ENCODE data around the gene TM6SF1.
"Not testable (repeated sequence)": the region's sequence is repeated elsewhere in the genome, so short reads cannot be mapped to it uniquely, and the experiment has no call there.

The TM6SF1 gene

DNA sequence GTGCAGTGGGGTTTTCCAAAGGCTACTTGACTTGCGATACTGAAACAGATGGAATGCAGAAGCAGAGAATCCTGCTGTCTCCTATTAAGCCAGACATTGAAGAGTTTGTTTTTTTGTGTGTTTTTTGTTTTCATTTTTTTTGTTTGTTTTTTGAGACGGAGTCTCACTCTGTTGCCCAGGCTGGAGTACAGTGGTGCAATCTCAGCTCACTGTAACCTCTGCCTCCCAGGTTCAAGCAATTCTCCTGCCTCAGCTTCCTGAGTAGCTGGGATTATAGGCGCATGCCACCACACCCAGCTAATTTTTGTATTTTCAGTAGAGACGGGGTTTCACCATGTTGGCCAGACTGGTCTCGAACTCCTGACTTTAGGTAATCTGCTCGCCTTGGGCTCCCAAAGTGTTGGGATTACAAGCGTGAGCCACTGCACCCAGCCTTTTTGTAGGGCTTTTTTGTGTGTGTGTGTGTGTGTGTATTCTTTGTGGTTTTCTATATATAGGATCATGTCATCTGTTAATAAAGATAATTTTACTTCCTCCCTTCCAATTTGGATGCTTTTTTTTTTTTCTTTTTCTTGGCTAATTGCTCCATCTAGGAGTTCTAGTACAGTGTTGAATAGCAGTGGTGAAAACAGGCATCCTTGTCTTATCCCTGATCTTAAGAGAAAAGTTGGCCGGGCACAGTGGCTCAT is 21.4 kb upstream of the TM6SF1 start:
- not testable (repeated sequence) for H3K4me3 ChIP-seq (ENCODE audit: low read length); H3K27ac ChIP-seq (ENCODE audit: low read length); H3K9me3 ChIP-seq (ENCODE audit: insufficient read depth, low read length); H3K36me3 ChIP-seq (replicated peaks; ENCODE audit: low read depth, low read length); H2AFZ ChIP-seq (ENCODE audit: low read depth, low read length); H3K79me2 ChIP-seq (ENCODE audit: low read length); H4K20me1 ChIP-seq (ENCODE audit: insufficient read depth, low read length); H3K9ac ChIP-seq (ENCODE audit: low read length); H3K4me2 ChIP-seq (ENCODE audit: low read length); H3K4me1 ChIP-seq (ENCODE audit: low read length)
- H3K27me3 ChIP-seq (ENCODE audit: low read depth, low read length): peaks cover 13% of the 10 kb centered on the region; the same call in 1 of the 2 replicates

DNA sequence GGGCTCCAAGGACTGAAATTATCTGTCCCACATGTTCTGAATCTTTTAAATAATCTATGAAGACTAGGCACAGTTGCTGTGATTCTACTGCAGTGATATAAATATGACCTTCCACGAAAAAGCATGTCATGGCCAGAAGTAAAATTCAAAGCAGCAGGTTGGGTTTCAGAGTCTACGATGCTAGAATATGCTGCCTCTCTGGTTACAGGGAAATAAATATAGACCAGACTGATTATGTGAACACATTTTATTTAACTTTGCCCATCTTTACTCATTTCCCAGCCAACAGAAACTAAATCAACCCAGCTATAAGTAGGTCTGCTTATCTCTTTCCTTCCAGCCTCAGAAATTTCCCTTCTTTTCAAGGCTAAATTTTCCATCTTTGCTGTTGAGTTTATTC is 19.9 kb upstream of the TM6SF1 start:
- Histone ChIP-seq H3K4me3 (ENCODE audit: low read length) (no peak overlapping the region), H3K4me1 (ENCODE audit: low read length) (peaks cover 19% of the 10 kb centered on the region), H4K20me1 (ENCODE audit: insufficient read depth, low read length) (no peaks in the 10 kb centered on the region), H3K27me3 (ENCODE audit: low read depth, low read length) (0 out of 2 replicates have a peak, but pooled peaks cover 2% of the 10 kb centered on the region), H3K79me2 (ENCODE audit: low read length) (no peaks in the 10 kb centered on the region), H3K4me2 (ENCODE audit: low read length) (no peak overlapping the region), H3K27ac (ENCODE audit: low read length) (no peak overlapping the region), H2AFZ (ENCODE audit: low read depth, low read length) (no peak overlapping the region), H3K36me3 (replicated peaks; ENCODE audit: low read depth, low read length) (no peaks in the 10 kb centered on the region), H3K9me3 (ENCODE audit: insufficient read depth, low read length) (no peaks in the 10 kb centered on the region), H3K9ac (ENCODE audit: low read length) (no peak overlapping the region)
- TF ChIP-seq EZH2phosphoT487 (IDR thresholded peaks at IDR 0.05; ENCODE audit: low read depth): no peak
- TF ChIP-seq, protein P1, sequence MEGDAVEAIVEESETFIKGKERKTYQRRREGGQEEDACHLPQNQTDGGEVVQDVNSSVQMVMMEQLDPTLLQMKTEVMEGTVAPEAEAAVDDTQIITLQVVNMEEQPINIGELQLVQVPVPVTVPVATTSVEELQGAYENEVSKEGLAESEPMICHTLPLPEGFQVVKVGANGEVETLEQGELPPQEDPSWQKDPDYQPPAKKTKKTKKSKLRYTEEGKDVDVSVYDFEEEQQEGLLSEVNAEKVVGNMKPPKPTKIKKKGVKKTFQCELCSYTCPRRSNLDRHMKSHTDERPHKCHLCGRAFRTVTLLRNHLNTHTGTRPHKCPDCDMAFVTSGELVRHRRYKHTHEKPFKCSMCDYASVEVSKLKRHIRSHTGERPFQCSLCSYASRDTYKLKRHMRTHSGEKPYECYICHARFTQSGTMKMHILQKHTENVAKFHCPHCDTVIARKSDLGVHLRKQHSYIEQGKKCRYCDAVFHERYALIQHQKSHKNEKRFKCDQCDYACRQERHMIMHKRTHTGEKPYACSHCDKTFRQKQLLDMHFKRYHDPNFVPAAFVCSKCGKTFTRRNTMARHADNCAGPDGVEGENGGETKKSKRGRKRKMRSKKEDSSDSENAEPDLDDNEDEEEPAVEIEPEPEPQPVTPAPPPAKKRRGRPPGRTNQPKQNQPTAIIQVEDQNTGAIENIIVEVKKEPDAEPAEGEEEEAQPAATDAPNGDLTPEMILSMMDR (IDR thresholded peaks at IDR 0.05; ENCODE audit: low read depth, low read length): no peak

DNA sequence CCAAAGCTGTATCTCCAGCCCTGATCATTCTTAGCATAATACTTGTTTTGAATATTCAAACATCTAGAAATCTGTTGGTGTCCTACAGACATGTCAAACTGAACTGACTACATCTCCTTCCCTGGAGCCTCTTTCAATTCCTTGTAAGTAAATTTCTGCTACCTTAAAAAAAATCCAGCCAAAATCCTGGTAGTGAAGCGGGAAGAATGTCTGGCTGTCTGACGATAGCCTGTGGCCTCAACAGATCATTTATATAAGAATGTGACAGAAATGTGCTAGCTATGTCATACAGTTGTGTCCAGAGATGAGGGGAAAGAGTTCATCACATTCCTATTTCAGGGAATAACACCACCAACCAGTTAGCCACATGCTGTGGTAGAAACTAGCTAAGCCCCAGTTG is 18.6 kb upstream of the TM6SF1 start:
- TF ChIP-seq EZH2phosphoT487 (IDR thresholded peaks at IDR 0.05; ENCODE audit: low read depth): no peak
- TF ChIP-seq, protein P1 (IDR thresholded peaks at IDR 0.05; ENCODE audit: low read depth, low read length): no peak
- Histone ChIP-seq H3K36me3 (replicated peaks; ENCODE audit: low read depth, low read length) (no peaks in the 10 kb centered on the region), H3K79me2 (ENCODE audit: low read length) (no peaks in the 10 kb centered on the region), H3K4me1 (ENCODE audit: low read length) (peaks cover 29% of the 10 kb centered on the region), H3K27ac (ENCODE audit: low read length) (no peak overlapping the region), H3K4me3 (ENCODE audit: low read length) (no peak overlapping the region), H3K9me3 (ENCODE audit: insufficient read depth, low read length) (no peaks in the 10 kb centered on the region), H3K4me2 (ENCODE audit: low read length) (no peak overlapping the region), H2AFZ (ENCODE audit: low read depth, low read length) (peak overlapping the region; percentile 26; the same call in 1 of the 2 replicates), H3K27me3 (ENCODE audit: low read depth, low read length) (0 out of 2 replicates have a peak, but pooled peaks cover 2% of the 10 kb centered on the region), H4K20me1 (ENCODE audit: insufficient read depth, low read length) (no peaks in the 10 kb centered on the region), H3K9ac (ENCODE audit: low read length) (no peak overlapping the region)

DNA sequence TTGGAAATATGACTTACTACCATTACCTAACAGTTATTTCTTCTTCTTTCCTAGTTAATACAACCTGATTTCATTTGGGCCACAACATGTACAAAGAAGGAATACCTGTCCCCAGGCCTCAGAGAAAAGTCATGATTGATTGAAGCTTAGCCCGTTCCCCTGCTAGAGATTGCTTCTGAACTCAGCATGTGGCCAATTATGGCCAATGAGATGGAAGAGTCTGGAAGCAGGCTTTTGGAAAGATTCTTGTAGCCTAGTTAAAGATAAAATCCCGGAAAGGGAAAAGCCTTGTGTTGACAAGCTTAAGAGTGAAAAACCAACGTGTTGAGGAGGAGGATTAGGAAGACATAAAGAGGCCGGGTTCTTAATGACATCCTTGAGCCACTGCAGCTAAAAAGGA is 17.0 kb upstream of the TM6SF1 start:
- no peak overlapping the region for H3K4me2 ChIP-seq (ENCODE audit: low read length)
- no peak overlapping the region for H3K27ac ChIP-seq (ENCODE audit: low read length)
- no peaks in the 10 kb centered on the region for H3K27me3 ChIP-seq (ENCODE audit: low read depth, low read length)
- no peaks in the 10 kb centered on the region for H3K79me2 ChIP-seq (ENCODE audit: low read length)
- no peaks in the 10 kb centered on the region for H4K20me1 ChIP-seq (ENCODE audit: insufficient read depth, low read length)
- H3K9me3 ChIP-seq (ENCODE audit: insufficient read depth, low read length): no peaks in the 10 kb centered on the region
- no peak overlapping the region for H2AFZ ChIP-seq (ENCODE audit: low read depth, low read length)
- H3K4me3 ChIP-seq (ENCODE audit: low read length): no peak overlapping the region
- H3K36me3 ChIP-seq (replicated peaks; ENCODE audit: low read depth, low read length): no peaks in the 10 kb centered on the region
- TF ChIP-seq, protein P1 (IDR thresholded peaks at IDR 0.05; ENCODE audit: low read depth, low read length): no peak
- TF ChIP-seq EZH2phosphoT487 (IDR thresholded peaks at IDR 0.05; ENCODE audit: low read depth): no peak
- H3K4me1 ChIP-seq (ENCODE audit: low read length): peaks cover 41% of the 10 kb centered on the region
- no peak overlapping the region for H3K9ac ChIP-seq (ENCODE audit: low read length)

DNA sequence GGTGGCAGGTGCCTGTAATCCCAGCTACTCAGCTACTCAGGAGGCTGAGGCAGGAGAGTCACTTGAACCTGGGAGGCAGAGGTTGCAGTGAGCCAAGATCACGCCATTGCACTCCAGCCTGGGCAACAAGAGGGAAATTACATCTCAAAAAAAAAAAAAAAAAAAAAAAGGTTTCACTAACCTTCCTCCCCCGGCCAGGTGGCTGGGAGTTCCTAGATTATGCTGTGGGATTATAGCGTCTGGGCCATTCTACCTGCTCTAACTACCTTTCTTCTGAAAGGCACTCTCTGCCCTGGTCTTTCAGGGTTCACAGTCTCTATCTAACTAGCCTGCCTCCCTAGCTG is 15.5 kb upstream of the TM6SF1 start:
- not testable (repeated sequence) for H3K79me2 ChIP-seq (ENCODE audit: low read length); H3K9me3 ChIP-seq (ENCODE audit: insufficient read depth, low read length); H3K27me3 ChIP-seq (ENCODE audit: low read depth, low read length); H4K20me1 ChIP-seq (ENCODE audit: insufficient read depth, low read length); H3K36me3 ChIP-seq (replicated peaks; ENCODE audit: low read depth, low read length)
- H3K4me1 ChIP-seq (ENCODE audit: low read length): peaks cover 37% of the 10 kb centered on the region
- H3K4me2 ChIP-seq (ENCODE audit: low read length): peak overlapping the region; percentile 91
- H3K9ac ChIP-seq (ENCODE audit: low read length): peak overlapping the region; percentile 78
- H3K4me3 ChIP-seq (ENCODE audit: low read length): peak overlapping the region; percentile 68
- peak overlapping the region; percentile 92 for H3K27ac ChIP-seq (ENCODE audit: low read length)
- peak overlapping the region; percentile 57 for H2AFZ ChIP-seq (ENCODE audit: low read depth, low read length)

Measured in OCI-LY3 (cell line).